ENCODE measurements around the gene TTC39B.

- TF ChIP-seq, protein P1, sequence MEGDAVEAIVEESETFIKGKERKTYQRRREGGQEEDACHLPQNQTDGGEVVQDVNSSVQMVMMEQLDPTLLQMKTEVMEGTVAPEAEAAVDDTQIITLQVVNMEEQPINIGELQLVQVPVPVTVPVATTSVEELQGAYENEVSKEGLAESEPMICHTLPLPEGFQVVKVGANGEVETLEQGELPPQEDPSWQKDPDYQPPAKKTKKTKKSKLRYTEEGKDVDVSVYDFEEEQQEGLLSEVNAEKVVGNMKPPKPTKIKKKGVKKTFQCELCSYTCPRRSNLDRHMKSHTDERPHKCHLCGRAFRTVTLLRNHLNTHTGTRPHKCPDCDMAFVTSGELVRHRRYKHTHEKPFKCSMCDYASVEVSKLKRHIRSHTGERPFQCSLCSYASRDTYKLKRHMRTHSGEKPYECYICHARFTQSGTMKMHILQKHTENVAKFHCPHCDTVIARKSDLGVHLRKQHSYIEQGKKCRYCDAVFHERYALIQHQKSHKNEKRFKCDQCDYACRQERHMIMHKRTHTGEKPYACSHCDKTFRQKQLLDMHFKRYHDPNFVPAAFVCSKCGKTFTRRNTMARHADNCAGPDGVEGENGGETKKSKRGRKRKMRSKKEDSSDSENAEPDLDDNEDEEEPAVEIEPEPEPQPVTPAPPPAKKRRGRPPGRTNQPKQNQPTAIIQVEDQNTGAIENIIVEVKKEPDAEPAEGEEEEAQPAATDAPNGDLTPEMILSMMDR (IDR thresholded peaks at IDR 0.05; ENCODE audit: low read depth, low read length, missing input control) = no peak
- TF ChIP-seq SP1 (IDR thresholded peaks at IDR 0.05) (no peak), TAF1 (conservative IDR thresholded peaks at IDR 0.05) (no peak), RXRA (IDR thresholded peaks at IDR 0.05) (no peak), JUND (IDR thresholded peaks at IDR 0.05) (no peak), MAX (IDR thresholded peaks at IDR 0.05) (no peak), RAD21 (IDR thresholded peaks at IDR 0.05) (no peak), YY1 (IDR thresholded peaks at IDR 0.05) (no peak), FOXA1 (IDR thresholded peaks at IDR 0.05) (no peak), FOXA2 (IDR thresholded peaks at IDR 0.05) (no peak)
- TF ChIP-seq, protein P2, sequence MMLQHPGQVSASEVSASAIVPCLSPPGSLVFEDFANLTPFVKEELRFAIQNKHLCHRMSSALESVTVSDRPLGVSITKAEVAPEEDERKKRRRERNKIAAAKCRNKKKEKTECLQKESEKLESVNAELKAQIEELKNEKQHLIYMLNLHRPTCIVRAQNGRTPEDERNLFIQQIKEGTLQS (IDR thresholded peaks at IDR 0.05) = no peak
- TF ChIP-seq, protein P3, sequence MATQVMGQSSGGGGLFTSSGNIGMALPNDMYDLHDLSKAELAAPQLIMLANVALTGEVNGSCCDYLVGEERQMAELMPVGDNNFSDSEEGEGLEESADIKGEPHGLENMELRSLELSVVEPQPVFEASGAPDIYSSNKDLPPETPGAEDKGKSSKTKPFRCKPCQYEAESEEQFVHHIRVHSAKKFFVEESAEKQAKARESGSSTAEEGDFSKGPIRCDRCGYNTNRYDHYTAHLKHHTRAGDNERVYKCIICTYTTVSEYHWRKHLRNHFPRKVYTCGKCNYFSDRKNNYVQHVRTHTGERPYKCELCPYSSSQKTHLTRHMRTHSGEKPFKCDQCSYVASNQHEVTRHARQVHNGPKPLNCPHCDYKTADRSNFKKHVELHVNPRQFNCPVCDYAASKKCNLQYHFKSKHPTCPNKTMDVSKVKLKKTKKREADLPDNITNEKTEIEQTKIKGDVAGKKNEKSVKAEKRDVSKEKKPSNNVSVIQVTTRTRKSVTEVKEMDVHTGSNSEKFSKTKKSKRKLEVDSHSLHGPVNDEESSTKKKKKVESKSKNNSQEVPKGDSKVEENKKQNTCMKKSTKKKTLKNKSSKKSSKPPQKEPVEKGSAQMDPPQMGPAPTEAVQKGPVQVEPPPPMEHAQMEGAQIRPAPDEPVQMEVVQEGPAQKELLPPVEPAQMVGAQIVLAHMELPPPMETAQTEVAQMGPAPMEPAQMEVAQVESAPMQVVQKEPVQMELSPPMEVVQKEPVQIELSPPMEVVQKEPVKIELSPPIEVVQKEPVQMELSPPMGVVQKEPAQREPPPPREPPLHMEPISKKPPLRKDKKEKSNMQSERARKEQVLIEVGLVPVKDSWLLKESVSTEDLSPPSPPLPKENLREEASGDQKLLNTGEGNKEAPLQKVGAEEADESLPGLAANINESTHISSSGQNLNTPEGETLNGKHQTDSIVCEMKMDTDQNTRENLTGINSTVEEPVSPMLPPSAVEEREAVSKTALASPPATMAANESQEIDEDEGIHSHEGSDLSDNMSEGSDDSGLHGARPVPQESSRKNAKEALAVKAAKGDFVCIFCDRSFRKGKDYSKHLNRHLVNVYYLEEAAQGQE (IDR thresholded peaks at IDR 0.05) = no peak
Observed at GRCh38 chr9:15293804-15294316, 13.2 kb downstream of the TTC39B start.
